ENCODE data around the gene CEP68.
"Not testable (repeated sequence)": the region's sequence is repeated elsewhere in the genome, so short reads cannot be mapped to it uniquely, and the experiment has no call there.

Gene CEP68

GRCh38 chr2:65120990-65121693, 64.9 kb downstream of the CEP68 start:
- Histone ChIP-seq H3K9me3 (no peaks in the 10 kb centered on the region), H3K36me3 (no peaks in the 10 kb centered on the region), H3K4me3 (ENCODE audit: low read depth, low read length) (no peak overlapping the region), H3K27me3 (no peaks in the 10 kb centered on the region), H3K4me1 (no peaks in the 10 kb centered on the region)
- no peak for DNase-seq
- no peak for TF ChIP-seq CTCF (IDR thresholded peaks at IDR 0.05; ENCODE audit: low read depth, low read length)

DNA sequence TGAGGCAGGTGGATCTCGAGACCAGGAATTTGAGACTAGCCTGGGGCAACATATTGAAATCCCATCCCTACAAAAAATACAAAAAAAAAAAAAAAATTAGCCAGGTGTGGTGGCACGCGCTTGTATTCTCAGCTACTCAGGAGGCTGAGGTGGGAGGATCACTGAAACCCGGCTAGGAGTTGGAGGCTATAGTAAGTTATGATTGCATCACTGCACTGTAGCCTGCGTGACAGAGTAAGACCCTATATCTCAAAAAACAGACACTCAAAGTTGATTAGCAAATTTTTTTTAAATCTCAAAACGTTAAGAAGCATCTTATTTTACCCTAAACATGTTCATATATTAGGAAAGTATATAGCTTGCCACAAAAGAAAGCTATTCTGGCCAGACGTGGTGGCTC, 66.1 kb downstream of the CEP68 start:
- TF ChIP-seq CTCF (IDR thresholded peaks at IDR 0.05; ENCODE audit: low read depth, low read length) = no peak
- H3K4me1 ChIP-seq = no peaks in the 10 kb centered on the region
- H3K36me3 ChIP-seq = no peaks in the 10 kb centered on the region
- DNase-seq = no peak
- H3K27me3 ChIP-seq = no peaks in the 10 kb centered on the region
- no peak overlapping the region for H3K4me3 ChIP-seq (ENCODE audit: low read depth, low read length)
- H3K9me3 ChIP-seq = no peaks in the 10 kb centered on the region

DNA sequence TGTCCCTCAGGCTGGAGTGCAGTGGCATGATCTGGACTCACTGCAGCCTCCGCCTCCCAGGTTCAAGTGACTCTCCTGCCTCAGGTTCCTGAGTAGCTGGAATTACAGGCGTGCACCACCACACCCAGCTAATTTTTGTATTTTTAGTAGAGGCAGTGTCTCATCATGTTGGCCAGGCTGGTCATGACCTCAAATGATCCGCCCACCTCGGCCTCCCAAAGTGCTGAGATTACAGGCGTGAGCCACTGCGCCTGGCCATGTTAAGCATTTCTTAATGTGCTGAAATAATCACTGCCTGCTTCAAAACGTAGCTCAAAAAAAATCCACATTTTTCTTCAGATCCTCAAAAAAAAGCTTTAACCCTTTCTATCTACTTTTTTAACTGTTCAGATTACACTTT, 69.2 kb downstream of the CEP68 start:
- H3K9me3 ChIP-seq; H3K36me3 ChIP-seq; H3K4me3 ChIP-seq (ENCODE audit: low read depth, low read length); DNase-seq; H3K4me1 ChIP-seq; H3K27me3 ChIP-seq: not testable (repeated sequence)

DNA sequence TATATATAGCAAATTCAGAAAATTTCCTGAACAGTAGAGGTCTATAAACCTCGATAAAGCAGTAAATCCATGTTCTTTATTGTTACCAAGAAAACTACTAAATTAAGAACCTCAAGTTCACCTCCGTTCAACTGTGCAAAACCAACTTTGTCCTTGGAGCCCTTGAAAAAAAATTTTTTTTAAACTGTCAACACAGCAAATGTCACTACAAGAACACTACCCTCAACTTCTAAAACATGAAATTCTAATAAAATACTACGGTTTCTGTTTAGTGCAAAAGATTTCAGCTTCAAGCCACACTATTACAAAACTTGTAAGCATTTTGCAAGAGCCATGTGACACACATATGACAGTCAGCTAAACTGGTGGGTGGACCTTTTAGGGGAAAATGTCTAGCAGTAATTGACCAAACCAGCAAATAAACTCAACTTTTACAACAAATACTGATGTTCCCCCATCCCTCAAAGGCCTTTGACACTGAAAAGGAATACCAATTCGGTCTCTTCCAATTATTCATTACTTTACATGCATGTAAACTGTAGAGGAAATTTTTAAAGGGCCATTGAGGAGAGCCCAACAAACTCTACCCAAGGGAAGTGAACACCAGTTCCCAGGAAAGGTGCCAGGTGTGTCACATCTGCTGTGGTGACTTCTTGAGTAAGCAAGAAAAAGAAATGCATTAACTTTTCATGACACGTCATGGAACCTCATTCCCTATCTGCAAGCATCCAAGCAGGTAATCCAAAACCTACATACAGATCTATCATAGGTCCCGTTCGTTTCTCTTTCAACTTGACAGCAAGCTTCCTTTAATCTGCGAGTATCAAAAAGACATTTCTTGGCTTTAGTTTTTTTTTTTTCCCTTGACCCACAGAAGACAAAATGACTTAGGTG, 72.3 kb downstream of the CEP68 start:
- no peaks in the 10 kb centered on the region for H3K4me1 ChIP-seq
- no peak for DNase-seq
- no peaks in the 10 kb centered on the region for H3K27me3 ChIP-seq
- no peaks in the 10 kb centered on the region for H3K9me3 ChIP-seq
- peak overlapping the region; percentile 86 for H3K4me3 ChIP-seq (ENCODE audit: low read depth, low read length)
- TF ChIP-seq CTCF (IDR thresholded peaks at IDR 0.05; ENCODE audit: low read depth, low read length) = no peak
- H3K36me3 ChIP-seq = no peaks in the 10 kb centered on the region

DNA sequence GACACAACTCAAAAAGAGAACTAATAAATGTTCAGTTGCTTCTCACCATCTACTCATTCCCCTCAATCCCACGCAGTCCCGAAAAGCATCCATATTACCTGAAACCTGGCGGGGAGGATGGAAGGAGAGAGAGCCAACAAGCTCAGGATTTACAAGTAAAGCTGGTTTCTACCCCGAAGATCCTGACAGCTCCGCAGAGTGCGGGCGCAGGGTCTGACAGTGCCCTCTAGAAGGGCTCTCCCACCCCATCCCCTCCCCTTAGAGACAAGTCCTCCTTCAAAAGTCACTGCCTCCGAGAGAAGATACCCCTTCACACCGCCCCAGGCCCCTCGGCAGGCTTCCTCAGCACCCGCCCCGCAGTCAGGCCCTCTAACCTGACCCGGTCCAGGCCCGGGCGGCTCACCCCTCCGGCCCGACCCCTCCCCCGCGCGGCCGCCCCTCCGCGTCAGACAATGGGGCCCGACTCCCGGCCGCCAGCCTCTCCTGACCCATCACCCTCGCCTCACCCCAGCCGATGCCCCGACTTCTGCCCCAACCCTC, 73.1 kb downstream of the CEP68 start:
- peak overlapping the region; percentile 86 for H3K4me3 ChIP-seq (ENCODE audit: low read depth, low read length)
- H3K4me1 ChIP-seq = no peaks in the 10 kb centered on the region
- no peaks in the 10 kb centered on the region for H3K27me3 ChIP-seq
- no peaks in the 10 kb centered on the region for H3K9me3 ChIP-seq
- H3K36me3 ChIP-seq = no peaks in the 10 kb centered on the region
- no peak for TF ChIP-seq CTCF (IDR thresholded peaks at IDR 0.05; ENCODE audit: low read depth, low read length)
- peak; percentile 28 for DNase-seq

- Histone ChIP-seq H3K4me3 (ENCODE audit: low read depth, low read length) (peak within 1 kb of the TSS; percentile 86), H3K4me1 (no peaks in the 10 kb centered on the region), H3K27me3 (no peaks in the 10 kb centered on the region), H3K36me3 (no peaks in the 10 kb centered on the region), H3K9me3 (no peaks in the 10 kb centered on the region)
- peak; percentile 96 for DNase-seq
- TF ChIP-seq CTCF (IDR thresholded peaks at IDR 0.05; ENCODE audit: low read depth, low read length) = peak; percentile 9; the same call in 1 of the 2 replicates
These were observed 73.8 kb downstream of the CEP68 start, which contains the start of gene RAB1A for GRCh38 chr2:65129826-65130663. Gene RAB1A, minus strand, starts transcription at chr2:65130106. Its CDS starts 191 bp downstream, at chr2:65129915.

All from BE2C (cell line).